ENCODE measurements around the gene ITIH2.

- TF ChIP-seq CTCF (IDR thresholded peaks at IDR 0.05; ENCODE audit: low read length), result no peak
- no peak for TF ChIP-seq EZH2 (optimal IDR thresholded peaks at IDR 0.05; ENCODE audit: low read depth, low read length)
- TF ChIP-seq EZH2phosphoT487 (IDR thresholded peaks at IDR 0.05; ENCODE audit: low read length), result no peak
Observed at GRCh38 chr10:7776777-7777176, 73.7 kb downstream of the ITIH2 start.
